ENCODE measurements around the gene SLC15A5. TPM values are rescaled to one million over a fixed set of nuclear protein-coding genes. Genes with fewer than 3 reads are reported as not detected.

The SLC15A5 gene
- total RNA-seq, result under 1 TPM in 3 of 4 donors, not detected in 1; 0.17 to 0.38 (median 0.33) TPM

GRCh38 chr12:16277585-16277984 lies at the start of gene SLC15A5:
SLC15A5 (minus strand) TSS chr12:16277685; CDS start chr12:16277685, 0 bp downstream.
- TF ChIP-seq CTCF (IDR thresholded peaks at IDR 0.05; ENCODE audit: low read depth), result no peak

- no peak for TF ChIP-seq CTCF (IDR thresholded peaks at IDR 0.05; ENCODE audit: low read depth)
Measured at GRCh38 chr12:16325426-16325825, 47.9 kb upstream of the SLC15A5 start.

- no peak for TF ChIP-seq CTCF (IDR thresholded peaks at IDR 0.05; ENCODE audit: low read depth)
Measured at GRCh38 chr12:16324772-16325171, 47.3 kb upstream of the SLC15A5 start.

GRCh38 chr12:16324272-16324671 lies 46.8 kb upstream of the SLC15A5 start:
- TF ChIP-seq CTCF (IDR thresholded peaks at IDR 0.05; ENCODE audit: low read depth), result no peak

GRCh38 chr12:16323638-16324037 lies 46.2 kb upstream of the SLC15A5 start:
- no peak for TF ChIP-seq CTCF (IDR thresholded peaks at IDR 0.05; ENCODE audit: low read depth)

- no peak for TF ChIP-seq CTCF (IDR thresholded peaks at IDR 0.05; ENCODE audit: low read depth)
Measured at GRCh38 chr12:16323010-16323409, 45.5 kb upstream of the SLC15A5 start.

- no peak for TF ChIP-seq CTCF (IDR thresholded peaks at IDR 0.05; ENCODE audit: low read depth)
Measured at GRCh38 chr12:16310934-16311333, 33.4 kb upstream of the SLC15A5 start.
